ENCODE results near the gene SRC.

SRC gene

GRCh38 chr20:37425103-37425625 lies 79.2 kb downstream of the SRC start:
- TF ChIP-seq CTCF (IDR thresholded peaks at IDR 0.05; ENCODE audit: low read depth, low read length, missing control alignments) = no peak
- in situ Hi-C loops (cut with HindIII; ENCODE audit: low pct_ligation_motif_present, low sequenced_read_pairs) = no loop called here
- no peak overlapping the region for H3K27ac ChIP-seq
- no peaks in the 10 kb centered on the region for H3K36me3 ChIP-seq (replicated peaks)
- no peak overlapping the region for H3K4me3 ChIP-seq (ENCODE audit: low read depth, low read length)
- H3K27me3 ChIP-seq (replicated peaks) = peaks cover 60% of the 10 kb centered on the region
- no peak for DNase-seq

- Histone ChIP-seq H3K27me3 (replicated peaks) (peaks cover 52% of the 10 kb centered on the region), H3K27ac (no peak overlapping the region), H3K36me3 (replicated peaks) (no peaks in the 10 kb centered on the region), H3K4me3 (ENCODE audit: low read depth, low read length) (no peak overlapping the region)
- no peak for TF ChIP-seq CTCF (IDR thresholded peaks at IDR 0.05; ENCODE audit: low read depth, low read length, missing control alignments)
- DNase-seq = no peak
- in situ Hi-C loops (cut with HindIII; ENCODE audit: low pct_ligation_motif_present, low sequenced_read_pairs) = no loop called here
Observed at GRCh38 chr20:37426106-37426505, 80.2 kb downstream of the SRC start.

- Histone ChIP-seq H3K27me3 (replicated peaks) (peaks cover 46% of the 10 kb centered on the region), H3K36me3 (replicated peaks) (no peaks in the 10 kb centered on the region), H3K27ac (no peak overlapping the region), H3K4me3 (ENCODE audit: low read depth, low read length) (no peak overlapping the region)
- in situ Hi-C loops (cut with HindIII; ENCODE audit: low pct_ligation_motif_present, low sequenced_read_pairs) = no loop called here
- no peak for DNase-seq
- no peak for TF ChIP-seq CTCF (IDR thresholded peaks at IDR 0.05; ENCODE audit: low read depth, low read length, missing control alignments)
Observed at GRCh38 chr20:37426978-37427377, 81.0 kb downstream of the SRC start.

- no peaks in the 10 kb centered on the region for H3K36me3 ChIP-seq (replicated peaks)
- in situ Hi-C loops (cut with HindIII; ENCODE audit: low pct_ligation_motif_present, low sequenced_read_pairs) = no loop called here
- H3K27me3 ChIP-seq (replicated peaks) = peaks cover 25% of the 10 kb centered on the region
- no peak overlapping the region for H3K27ac ChIP-seq
- TF ChIP-seq CTCF (IDR thresholded peaks at IDR 0.05; ENCODE audit: low read depth, low read length, missing control alignments) = no peak
- no peak for DNase-seq
- H3K4me3 ChIP-seq (ENCODE audit: low read depth, low read length) = no peak overlapping the region
Observed at GRCh38 chr20:37430044-37430443, 84.1 kb downstream of the SRC start.

- DNase-seq = no peak
- in situ Hi-C loops (cut with HindIII; ENCODE audit: low pct_ligation_motif_present, low sequenced_read_pairs) = no loop called here
- peaks cover 20% of the 10 kb centered on the region for H3K27me3 ChIP-seq (replicated peaks)
- no peaks in the 10 kb centered on the region for H3K36me3 ChIP-seq (replicated peaks)
- H3K4me3 ChIP-seq (ENCODE audit: low read depth, low read length) = no peak overlapping the region
- TF ChIP-seq CTCF (IDR thresholded peaks at IDR 0.05; ENCODE audit: low read depth, low read length, missing control alignments) = no peak
- no peak overlapping the region for H3K27ac ChIP-seq
Observed at GRCh38 chr20:37430778-37431460, 85.0 kb downstream of the SRC start.

GRCh38 chr20:37431786-37432185 lies 85.8 kb downstream of the SRC start:
- TF ChIP-seq CTCF (IDR thresholded peaks at IDR 0.05; ENCODE audit: low read depth, low read length, missing control alignments) = no peak
- peaks cover 15% of the 10 kb centered on the region for H3K27me3 ChIP-seq (replicated peaks)

More at GRCh38 chr20:37431786-37432185, 85.8 kb downstream of the SRC start:
- Histone ChIP-seq H3K4me3 (ENCODE audit: low read depth, low read length) (no peak overlapping the region), H3K36me3 (replicated peaks) (no peaks in the 10 kb centered on the region), H3K27ac (no peak overlapping the region)
- in situ Hi-C loops (cut with HindIII; ENCODE audit: low pct_ligation_motif_present, low sequenced_read_pairs) = no loop called here
- no peak for DNase-seq

Measured in brain microvascular endothelial cell (primary cell).